ENCODE data around the gene DEDD2.

DEDD2 gene

DNA sequence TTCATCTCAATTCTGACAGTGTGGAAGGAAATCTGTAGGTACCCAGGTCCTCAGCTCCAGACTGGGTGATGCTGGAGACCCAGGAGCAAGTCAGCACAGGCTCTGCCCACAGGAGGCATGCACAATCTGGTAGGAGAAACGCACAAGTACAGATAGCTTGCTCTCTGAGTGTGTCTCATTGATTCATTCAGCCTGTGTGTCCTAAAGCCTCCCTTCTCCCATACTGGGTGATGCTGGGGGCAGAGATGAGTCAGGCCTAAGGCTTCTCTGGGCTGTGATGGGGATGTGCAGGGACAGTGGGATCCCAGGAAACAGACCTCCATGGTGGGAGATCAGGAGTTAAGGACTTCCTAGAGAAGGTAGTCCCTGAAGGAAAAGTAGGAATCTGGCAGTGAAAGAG is 9.4 kb upstream of the DEDD2 start:
- no peak for DNase-seq

DNA sequence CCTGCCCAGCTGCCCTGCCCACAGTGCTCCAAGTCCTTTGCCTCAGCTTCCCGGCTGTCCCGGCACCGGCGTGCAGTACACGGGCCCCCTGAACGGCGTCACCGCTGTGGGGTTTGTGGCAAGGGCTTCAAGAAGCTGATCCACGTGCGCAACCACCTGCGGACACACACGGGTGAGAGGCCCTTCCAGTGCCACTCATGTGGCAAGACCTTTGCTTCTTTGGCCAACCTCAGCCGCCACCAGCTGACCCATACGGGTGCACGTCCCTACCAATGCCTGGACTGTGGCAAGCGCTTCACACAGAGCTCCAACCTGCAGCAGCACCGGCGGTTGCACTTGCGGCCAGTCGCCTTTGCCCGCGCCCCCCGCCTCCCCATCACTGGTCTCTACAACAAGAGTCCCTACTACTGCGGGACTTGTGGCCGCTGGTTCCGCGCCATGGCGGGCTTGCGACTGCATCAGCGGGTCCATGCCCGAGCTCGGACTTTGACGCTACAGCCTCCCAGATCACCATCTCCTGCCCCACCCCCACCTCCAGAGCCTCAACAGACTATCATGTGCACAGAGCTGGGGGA is 8.3 kb upstream of the DEDD2 start:
- no peak for DNase-seq

GRCh38 chr19:42224940-42225717 is 7.7 kb upstream of the DEDD2 start:
- no peak for DNase-seq

DNA sequence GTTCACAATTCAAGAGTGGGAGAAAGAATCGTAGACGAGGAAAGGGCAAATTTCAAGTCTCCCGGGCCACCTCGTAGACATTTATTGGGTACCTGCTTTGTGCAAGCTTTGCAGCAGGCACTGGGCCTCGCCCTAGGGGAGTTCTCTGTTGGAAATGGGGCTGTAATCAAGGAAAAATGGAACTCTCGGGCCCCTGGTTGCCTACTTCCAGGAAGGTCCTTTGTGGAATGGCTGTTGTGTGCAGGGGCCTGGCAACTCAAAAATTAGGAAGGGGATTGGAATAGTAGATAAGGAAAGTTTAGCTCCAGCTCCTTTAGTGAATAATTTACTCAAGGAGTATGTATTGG is 3.2 kb upstream of the DEDD2 start:
- DNase-seq = no peak

DNA sequence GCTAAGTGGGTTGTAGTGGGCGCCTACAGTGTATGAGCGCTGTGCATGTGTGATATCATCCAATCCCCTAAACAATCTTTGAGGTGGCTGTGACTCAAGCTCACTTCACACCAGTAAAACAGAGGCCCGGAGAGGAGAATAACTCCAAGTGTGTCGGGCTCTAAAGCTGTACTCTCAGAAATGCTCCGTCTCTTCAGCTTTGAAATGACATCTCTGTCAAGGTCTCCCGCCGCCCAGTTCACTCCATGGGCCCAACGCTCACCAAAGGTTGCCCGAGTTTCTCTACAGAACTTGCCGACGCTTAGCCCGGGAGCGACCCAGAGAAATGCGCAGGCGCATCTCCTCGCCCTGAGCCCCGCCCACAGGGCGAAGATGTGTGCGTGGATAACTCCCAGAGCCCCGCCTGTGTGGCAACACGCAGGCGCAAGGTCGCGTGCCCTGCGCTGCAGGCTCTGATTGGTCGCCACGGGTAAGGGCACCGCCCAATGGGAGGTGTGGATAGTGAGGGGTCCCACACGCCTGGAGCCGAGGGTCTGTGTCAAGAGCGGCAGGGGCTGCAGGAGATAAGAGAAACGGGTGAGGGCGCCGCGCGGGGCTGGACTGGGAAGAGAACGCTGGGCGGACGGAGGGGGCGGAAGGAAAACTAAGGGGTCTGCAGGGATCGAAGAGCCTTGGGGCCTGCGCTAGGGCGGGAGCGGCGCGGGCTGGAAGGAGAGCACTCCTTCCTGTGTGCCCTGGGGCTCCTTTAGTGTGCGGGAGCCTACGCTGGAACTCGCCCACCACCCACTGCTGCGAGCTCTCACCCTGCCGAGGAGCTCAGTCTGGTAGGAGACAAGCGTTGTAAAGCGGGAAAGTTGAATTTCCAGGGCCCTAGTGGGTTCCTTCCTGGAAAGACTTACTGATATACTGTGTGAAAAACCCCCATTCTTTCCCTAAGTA is 2.6 kb upstream of the DEDD2 start, which contains the start of gene ZNF526:
Gene ZNF526 (plus strand): TSS at position 501 of the 939 bp plus-strand sequence. CDS start 4,092 bp downstream, outside the sequence.
- peak; percentile 93 for DNase-seq

GRCh38 chr19:42216653-42217519 is 591 bp downstream of the DEDD2 start:
- no peak for DNase-seq

DNA sequence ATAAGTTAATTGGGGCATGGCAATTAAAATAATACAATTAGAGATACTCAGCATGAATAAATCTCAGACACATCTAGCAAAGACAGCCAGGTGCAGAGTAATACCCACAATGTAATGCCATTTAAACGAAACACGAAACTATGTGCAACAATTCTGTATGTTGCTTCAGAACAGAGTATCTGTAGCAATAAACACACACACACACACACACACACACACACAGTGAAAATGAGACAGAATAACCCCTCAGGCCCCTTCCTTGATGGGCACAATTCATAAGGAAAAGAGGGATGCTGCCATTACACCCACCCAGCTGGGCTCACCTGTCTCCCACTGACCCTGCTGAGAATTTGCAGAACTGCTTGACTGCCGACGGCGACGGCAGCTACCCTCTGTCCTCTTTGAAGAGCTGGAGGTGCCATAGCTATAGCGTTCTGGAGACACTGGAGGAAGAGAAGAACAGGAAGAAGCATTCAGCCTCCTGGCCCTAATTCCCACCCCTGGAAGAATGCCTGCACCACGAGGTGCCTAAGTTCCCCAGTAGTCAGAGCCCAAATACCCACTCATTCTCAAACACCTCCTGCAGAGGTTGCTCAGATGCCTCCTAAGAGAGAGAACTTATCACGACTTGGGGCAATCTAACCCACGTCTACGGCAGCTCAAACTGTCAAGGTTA is 2.5 kb downstream of the DEDD2 start:
- no peak for DNase-seq

- DNase-seq = no peak
These were observed 4.6 kb downstream of the DEDD2 start for GRCh38 chr19:42212886-42213285.

GRCh38 chr19:42208612-42209011 is 8.9 kb downstream of the DEDD2 start:
- no peak for DNase-seq

GRCh38 chr19:42207767-42208271 is 9.7 kb downstream of the DEDD2 start:
- DNase-seq = no peak

- DNase-seq = no peak
These were observed 10.4 kb downstream of the DEDD2 start for GRCh38 chr19:42206871-42207755.

DNA sequence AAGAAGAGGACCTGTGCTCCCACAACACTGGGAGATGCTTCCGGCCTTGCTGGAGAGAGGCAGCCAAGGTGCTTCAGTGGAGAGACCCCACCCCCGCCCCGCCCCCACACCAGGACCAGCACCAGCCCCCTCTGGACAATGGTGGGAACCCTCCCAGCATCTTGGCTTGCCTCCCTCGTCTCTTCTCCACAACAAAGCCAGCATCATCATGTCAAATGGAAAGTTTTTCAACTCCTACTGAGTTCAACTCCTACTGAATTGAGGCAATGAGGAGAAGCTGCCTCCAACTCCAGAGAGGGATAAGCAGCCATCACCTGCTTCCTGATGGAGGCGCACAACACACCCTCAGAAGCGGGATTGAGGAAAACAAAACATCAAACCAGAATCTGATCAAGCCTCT is 12.8 kb downstream of the DEDD2 start:
- no peak for DNase-seq

DNA sequence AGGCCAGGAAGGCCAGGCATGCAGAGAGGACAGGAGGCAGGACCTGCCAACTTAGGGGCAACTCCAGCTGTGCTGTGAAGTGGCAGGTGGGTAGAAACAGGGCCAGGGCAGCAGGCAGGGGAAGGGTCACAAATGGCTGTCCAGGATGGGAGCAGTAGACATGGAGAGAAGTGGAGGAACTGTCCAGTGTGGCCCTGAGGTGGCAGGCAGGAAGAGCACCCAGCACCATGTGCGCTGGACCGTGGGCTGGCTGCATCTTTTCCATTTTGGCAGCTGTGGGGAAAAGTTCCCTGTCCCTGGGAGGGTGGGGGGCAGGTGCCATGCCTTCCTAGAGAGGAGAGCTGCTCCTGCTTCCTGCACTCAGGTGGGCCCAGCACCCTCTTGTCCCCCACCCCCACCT is 13.8 kb downstream of the DEDD2 start:
- no peak for DNase-seq

- DNase-seq = no peak
These were observed 15.1 kb downstream of the DEDD2 start for GRCh38 chr19:42202290-42202880.

- DNase-seq = no peak
These were observed 15.8 kb downstream of the DEDD2 start for GRCh38 chr19:42201489-42202289.

DNA sequence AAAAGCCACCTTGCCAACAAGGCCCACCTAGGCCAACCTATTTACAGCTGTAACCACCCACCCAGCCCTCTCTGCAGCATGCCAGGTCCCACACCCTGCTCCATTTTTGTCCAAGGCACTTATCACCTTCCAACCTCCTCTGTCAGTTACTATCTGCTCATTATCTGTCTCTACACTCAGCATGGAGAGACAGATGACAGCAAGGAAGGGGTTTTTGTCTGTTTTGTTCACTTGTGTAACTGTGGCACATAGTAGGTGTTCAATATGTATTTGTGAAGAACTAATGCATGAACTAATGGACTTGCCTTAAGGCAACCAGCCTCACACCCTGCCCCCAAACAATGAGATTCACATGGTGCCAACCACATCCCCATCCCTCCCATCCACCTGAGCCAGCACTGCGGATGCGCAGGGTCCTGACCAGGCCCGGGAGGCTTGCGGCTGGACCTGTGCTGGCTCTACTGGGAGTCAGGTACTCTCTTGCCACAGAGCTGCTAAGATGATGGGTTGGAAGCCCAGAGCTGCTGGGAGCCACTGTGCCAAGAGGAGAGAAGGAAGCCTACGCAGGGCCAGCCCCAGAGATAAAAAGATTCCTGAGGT is 17.3 kb downstream of the DEDD2 start:
- DNase-seq = no peak

DNA sequence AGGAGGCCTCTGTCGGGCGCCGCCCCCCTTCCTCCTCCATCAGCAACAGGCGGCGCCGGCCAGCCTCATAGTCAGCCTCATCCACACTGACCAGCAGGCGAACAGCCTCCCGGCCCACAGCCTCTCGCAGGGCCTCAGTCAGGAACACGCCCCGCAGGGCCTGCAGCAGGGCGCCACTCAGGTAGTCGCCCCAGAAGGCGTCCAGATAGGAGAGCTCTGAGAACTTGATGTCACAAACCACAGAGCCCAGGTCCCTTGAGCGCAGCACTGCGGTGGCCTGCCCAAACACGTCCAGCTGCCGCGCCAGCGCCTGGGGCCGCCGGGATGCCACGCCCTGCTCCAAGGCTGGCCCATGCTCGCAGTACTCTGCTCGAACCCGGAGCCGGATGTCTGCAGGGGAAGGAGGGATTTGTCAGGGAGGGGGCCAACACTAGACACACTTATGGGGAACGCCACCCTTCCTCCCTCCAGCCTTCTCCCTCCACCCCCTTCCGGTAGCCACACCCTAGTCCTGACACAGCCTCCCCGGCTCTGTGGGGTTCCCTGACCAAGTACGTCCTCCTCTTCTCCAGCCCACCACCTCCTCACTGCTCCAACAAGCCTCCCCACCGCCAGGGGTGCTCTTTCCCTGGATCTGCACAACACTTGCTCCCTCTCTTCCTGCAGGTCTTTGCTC is 17.9 kb downstream of the DEDD2 start:
- no peak for DNase-seq

- peak; percentile 40 for DNase-seq
These were observed 18.6 kb downstream of the DEDD2 start for GRCh38 chr19:42198676-42199439.

All from activated T-cell treated with anti-CD3 and anti-CD28 coated beads for 4 hours (primary cell).